Left lung (tissue), 10 donors: ENCODE data around the gene FOXP2. TPM values are rescaled to one million over a fixed set of nuclear protein-coding genes. Genes with fewer than 3 reads are reported as not detected.

Experiments
- ATAC-seq: fragments of 200-7000 bp; cut with Tn5 transposase; one replicate; pipeline ENCODE4 v1.9.1; 2020; ENCODE audit warnings: moderate library complexity
- DNase-seq, 4 donors: peaks; one replicate each; pipeline ENCODE4 v3.0.0-alpha.2; 2013 to 2020
- H3K27ac ChIP-seq, 2 donors: fragments of 200-600 bp; sonication (generic) in 1 of 2; one replicate each; pipeline versions ENCODE4 v1.5.0 to v1.8.0; 2020 to 2021
- H3K27me3 ChIP-seq, 2 donors: fragments of 200-600 bp; sonication (generic) in 1 of 2; one replicate each; pipeline versions ENCODE4 v1.5.0 to v1.8.0; 2020 to 2021
- H3K36me3 ChIP-seq, 2 donors: fragments of 200-600 bp; sonication (generic) in 1 of 2; one replicate each; pipeline versions ENCODE4 v1.5.0 to v1.8.0; 2020 to 2021
- H3K4me1 ChIP-seq, 2 donors: fragments of 200-600 bp; one replicate each; pipeline ENCODE4 v1.8.0; 2021
- H3K4me3 ChIP-seq, 2 donors: fragments of 200-600 bp; sonication (generic) in 1 of 2; one replicate each; pipeline versions ENCODE4 v1.5.0 to v1.8.0; 2020 to 2021; ENCODE audit warnings: mild to moderate bottlenecking in 1 of 2
- H3K9me3 ChIP-seq, 2 donors: fragments of 200-600 bp; sonication (generic) in 1 of 2; one replicate each; pipeline versions ENCODE4 v1.5.0 to v1.8.0; 2020 to 2021
- CTCF ChIP-seq, 2 donors: fragments of 200-600 bp; sonication (generic) in 1 of 2; IDR thresholded peaks; one replicate each; pipeline versions ENCODE4 v1.5.0 to v1.8.0; 2021; ENCODE audit warnings: antibody characterized with exemption in 2 of 2
- intact Hi-C, 2 donors: fragments of 100-400 bp; cut with DNase I; formaldehyde crosslinking; loops; one replicate each; pipeline versions ENCODE4 v1.11.2 to v1.14.2; 2022
- polyA plus RNA-seq, 6 donors: library from polyadenylated mRNA; unstranded; fragments of 120-200 nt; gene quantifications; one replicate each; pipeline ENCODE4 v1.2.1, GENCODE V29; 2013; ENCODE audit not compliant: insufficient read length in 6 of 6
- total RNA-seq, 2 donors: library from RNA; stranded (reverse); fragmentation: NEBNext Ultra II Directional; extraction: Animal tissue kit (Norgen Biotek cat#: 25700); gene quantifications; one replicate each; pipeline ENCODE4 v1.2.1, GENCODE V29; 2021
- donor health status: DM: no; HTN: yes; CAD: no.
- donor health status: DM: no; HTN: no; CAD: no.

FOXP2 gene
- total and polyA plus RNA-seq, 8 donors = 5.9 to 86.8 (median 50.3) TPM

GRCh38 chr7:114657279-114657678 is 242.7 kb downstream of the FOXP2 start:
- Histone ChIP-seq H3K4me1 (no peaks in the 10 kb centered on the region), H3K27me3 (no peaks in the 10 kb centered on the region), H3K36me3 (no peaks in the 10 kb centered on the region), H3K27ac (no peak overlapping the region), H3K4me3 (no peak overlapping the region), H3K9me3 (no peaks in the 10 kb centered on the region)
- ATAC-seq (no peak), DNase-seq (no peak)
- no peak for TF ChIP-seq CTCF (IDR thresholded peaks at IDR 0.05)
- intact Hi-C loops = no loop called here

- H3K36me3 ChIP-seq = no peaks in the 10 kb centered on the region
Measured at GRCh38 chr7:114658216-114658615, 243.6 kb downstream of the FOXP2 start.

GRCh38 chr7:114659409-114660125 is 245.0 kb downstream of the FOXP2 start:
- ATAC-seq = no peak
- intact Hi-C loops = loop anchor here in 1 of 2 donors (5.0 kb wide), 1 partner anchor 232 kb away; no protein-coding TSS in a partner anchor
- H3K4me3 ChIP-seq = no peak overlapping the region
- no peak for DNase-seq
- no peaks in the 10 kb centered on the region for H3K27me3 ChIP-seq
- no peaks in the 10 kb centered on the region for H3K9me3 ChIP-seq
- no peaks in the 10 kb centered on the region for H3K4me1 ChIP-seq
- no peaks in the 10 kb centered on the region for H3K36me3 ChIP-seq
- H3K27ac ChIP-seq = no peak overlapping the region
- TF ChIP-seq CTCF (IDR thresholded peaks at IDR 0.05) = no peak

More at GRCh38 chr7:114658216-114658615, 243.6 kb downstream of the FOXP2 start:
- no peaks in the 10 kb centered on the region for H3K9me3 ChIP-seq
- no peak overlapping the region for H3K27ac ChIP-seq
- intact Hi-C loops = no loop called here
- no peak for TF ChIP-seq CTCF (IDR thresholded peaks at IDR 0.05)
- H3K4me1 ChIP-seq = no peaks in the 10 kb centered on the region
- ATAC-seq = no peak
- DNase-seq = no peak
- no peak overlapping the region for H3K4me3 ChIP-seq
- no peaks in the 10 kb centered on the region for H3K27me3 ChIP-seq

GRCh38 chr7:114660126-114660486 is 245.5 kb downstream of the FOXP2 start:
- intact Hi-C loops = loop anchor here in 1 of 2 donors (5.0 kb wide), 1 partner anchor 233 kb away; no protein-coding TSS in a partner anchor

More at GRCh38 chr7:114660126-114660486, 245.5 kb downstream of the FOXP2 start:
- no peak overlapping the region for H3K4me3 ChIP-seq
- no peaks in the 10 kb centered on the region for H3K9me3 ChIP-seq
- no peak overlapping the region for H3K27ac ChIP-seq
- ATAC-seq = no peak
- TF ChIP-seq CTCF (IDR thresholded peaks at IDR 0.05) = no peak
- DNase-seq = no peak
- H3K36me3 ChIP-seq = no peaks in the 10 kb centered on the region
- H3K4me1 ChIP-seq = no peaks in the 10 kb centered on the region
- no peaks in the 10 kb centered on the region for H3K27me3 ChIP-seq
